ENCODE measurements around the gene KCTD17. TPM values are rescaled to one million over a fixed set of nuclear protein-coding genes. Genes with fewer than 3 reads are reported as not detected.

KCTD17 gene
- total and polyA plus RNA-seq, 2 of the 13 experiments (the other 11 are each of a cell fraction or from before 2014, with no cell fraction given) = 5.3 to 11.7 TPM

GRCh38 chr22:37032535-37033460 is 18.7 kb upstream of the KCTD17 start (continued):
- TF ChIP-seq DZIP1 (CRISPR knock-in tag; IDR thresholded peaks at IDR 0.05) (no peak), SAFB2 (CRISPR knock-in tag; IDR thresholded peaks at IDR 0.05; ENCODE audit: borderline replicate concordance, low read depth) (no peak), MIXL1 (CRISPR knock-in tag; IDR thresholded peaks at IDR 0.05) (peak; percentile 88), JUND (CRISPR knock-in tag; IDR thresholded peaks at IDR 0.05) (peak; percentile 84), ZBTB46 (CRISPR knock-in tag; IDR thresholded peaks at IDR 0.05; ENCODE audit: borderline replicate concordance) (no peak), GATAD1 (CRISPR knock-in tag; IDR thresholded peaks at IDR 0.05) (peak; percentile 76), THAP11 (CRISPR knock-in tag; IDR thresholded peaks at IDR 0.05) (peak; percentile 88), ZNF737 (CRISPR knock-in tag; IDR thresholded peaks at IDR 0.05; ENCODE audit: borderline replicate concordance) (no peak), MBD4 (IDR thresholded peaks at IDR 0.05; ENCODE audit: borderline replicate concordance, low read length) (peak; percentile 50), STAT5B (CRISPR knock-in tag; IDR thresholded peaks at IDR 0.05) (peak; percentile 61; the same call in 1 of the 2 replicates), SP140L (CRISPR knock-in tag; IDR thresholded peaks at IDR 0.05; ENCODE audit: borderline replicate concordance) (peak; percentile 74; the same call in 1 of the 2 replicates), CBX1 (IDR thresholded peaks at IDR 0.05; ENCODE audit: low read depth) (peak; percentile 98), NFATC3 (CRISPR knock-in tag; IDR thresholded peaks at IDR 0.05) (no peak; the same call in 1 of the 2 replicates), PTBP1 (IDR thresholded peaks at IDR 0.05; ENCODE audit: low read depth, low read length, poor library complexity, severe bottlenecking) (no peak), HBP1 (CRISPR knock-in tag; IDR thresholded peaks at IDR 0.05; ENCODE audit: low read depth) (peak; percentile 70; the same call in 1 of the 2 replicates), RFXANK (CRISPR knock-in tag; IDR thresholded peaks at IDR 0.05) (no peak), REL (CRISPR knock-in tag; conservative IDR thresholded peaks at IDR 0.05) (peak; percentile 76), ZBTB26 (CRISPR knock-in tag; IDR thresholded peaks at IDR 0.05; ENCODE audit: borderline replicate concordance) (peak; percentile 99), MTA1 (CRISPR knock-in tag; IDR thresholded peaks at IDR 0.05; ENCODE audit: borderline replicate concordance) (peak; percentile 87), ZNF143 (CRISPR knock-in tag; IDR thresholded peaks at IDR 0.05) (no peak; the same call in 1 of the 2 replicates), NAIF1 (CRISPR knock-in tag; IDR thresholded peaks at IDR 0.05; ENCODE audit: borderline replicate concordance) (peak; percentile 70; the same call in 1 of the 2 replicates)
